PFSK-1 (cell line): ENCODE data around the gene ANO9.

Experiments
- FOXP2 ChIP-seq: optimal IDR thresholded peaks from 2 replicates; pipeline ENCODE3; 2011; ENCODE audit warnings: borderline replicate concordance, control low read depth, inconsistent platforms; ENCODE audit not compliant: insufficient read depth; ENCODE audit errors: extremely low read length, extremely low read depth
- POLR2AphosphoS5 ChIP-seq: IDR thresholded peaks from 2 replicates; pipeline ENCODE4 v1.6.1; 2012; ENCODE audit warnings: low read depth, mild to moderate bottlenecking, control low read depth, low read length, moderate library complexity
- REST ChIP-seq, 2 experiments: IDR thresholded peaks; 2 replicates each; pipeline versions ENCODE4 v1.6.1 to v1.8.0; 2011 to 2012; ENCODE audit warnings: low read depth in 2 of 2, low read length in 2 of 2, control low read depth in 1 of 2, inconsistent platforms in 1 of 2, mild to moderate bottlenecking in 1 of 2, moderate library complexity in 1 of 2; ENCODE audit not compliant: insufficient read depth in 1 of 2
- SIN3A ChIP-seq: IDR thresholded peaks from 2 replicates; pipeline ENCODE4 v1.6.1; 2012; ENCODE audit warnings: mild to moderate bottlenecking, low read length, moderate library complexity, borderline replicate concordance; ENCODE audit not compliant: insufficient read depth
- TAF1 ChIP-seq: IDR thresholded peaks from 2 replicates; pipeline ENCODE4 v1.6.1; 2012; ENCODE audit warnings: low read length, control low read depth, borderline replicate concordance; ENCODE audit not compliant: insufficient read depth

ANO9 gene

GRCh38 chr11:419248-420005, 22.4 kb downstream of the ANO9 start:
- TF ChIP-seq POLR2AphosphoS5 (no peak), SIN3A (no peak), FOXP2 (no peak), REST (IDR thresholded peaks at IDR 0.05; ENCODE audit: insufficient read depth in 1 of 2, low read depth in 2 of 2, low read length in 2 of 2) (no peak), TAF1 (no peak)

- TF ChIP-seq SIN3A = no peak
- TF ChIP-seq REST (IDR thresholded peaks at IDR 0.05; ENCODE audit: insufficient read depth in 1 of 2, low read depth in 2 of 2, low read length in 2 of 2) = no peak
- no peak for TF ChIP-seq TAF1
Observed at GRCh38 chr11:418343-419247, 23.2 kb downstream of the ANO9 start.

- no peak for TF ChIP-seq POLR2AphosphoS5
- TF ChIP-seq SIN3A = no peak
- no peak for TF ChIP-seq REST (IDR thresholded peaks at IDR 0.05; ENCODE audit: insufficient read depth in 1 of 2, low read depth in 2 of 2, low read length in 2 of 2)
Observed at GRCh38 chr11:417652-418342, 24.0 kb downstream of the ANO9 start.

- TF ChIP-seq FOXP2 (no peak), POLR2AphosphoS5 (no peak), SIN3A (no peak), TAF1 (no peak), REST (IDR thresholded peaks at IDR 0.05; ENCODE audit: insufficient read depth in 1 of 2, low read depth in 2 of 2, low read length in 2 of 2) (no peak)
Observed at GRCh38 chr11:416757-417621, 24.8 kb downstream of the ANO9 start.
